Sigmoid colon (tissue), 4 donors: ENCODE results near the gene PTPRN.

ENCODE experiments used
- EP300 ChIP-seq, 4 donors: sonication (generic); formaldehyde crosslinking; IDR thresholded peaks; one replicate each; pipeline ENCODE4 v1.6.1; 2017; ENCODE audit warnings: antibody characterized with exemption in 4 of 4
- POLR2A ChIP-seq, 2 donors: fragments of 450-650 bp; IDR thresholded peaks; one replicate each; pipeline ENCODE4 v1.6.1; 2016; ENCODE audit warnings: antibody characterized with exemption in 2 of 2, mild to moderate bottlenecking in 2 of 2, moderate library complexity in 2 of 2
- TF ChIP-seq, protein P1 (sequence below), 4 experiments: fragments of 450-650 bp in 3 of 4; fragments of 200-600 bp in 1 of 4; IDR thresholded peaks; one replicate each; pipeline ENCODE4 v1.5.1; 2016 to 2019; ENCODE audit warnings: antibody characterized with exemption in 4 of 4, mild to moderate bottlenecking in 3 of 4, moderate library complexity in 2 of 4

DNA sequence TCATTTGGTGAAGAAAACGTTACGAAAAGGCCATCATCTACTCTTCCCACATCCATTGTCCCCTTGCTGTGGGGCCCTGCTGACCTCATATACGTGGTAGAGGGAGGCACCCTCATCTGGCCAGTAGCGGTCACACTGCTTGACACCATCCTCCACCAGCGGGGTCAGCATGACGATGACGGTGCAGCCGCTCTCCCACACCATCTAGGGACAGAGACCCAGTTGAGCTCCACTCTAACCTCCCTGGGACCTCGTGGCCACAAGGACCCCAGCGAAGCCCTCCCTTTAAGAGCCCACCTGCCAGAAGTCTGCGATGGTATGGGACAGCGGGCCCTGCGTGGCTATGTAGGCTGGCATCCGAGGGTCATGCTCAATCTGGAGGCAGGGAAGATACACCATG, 13.1 kb downstream of the PTPRN start:
- TF ChIP-seq, protein P1, sequence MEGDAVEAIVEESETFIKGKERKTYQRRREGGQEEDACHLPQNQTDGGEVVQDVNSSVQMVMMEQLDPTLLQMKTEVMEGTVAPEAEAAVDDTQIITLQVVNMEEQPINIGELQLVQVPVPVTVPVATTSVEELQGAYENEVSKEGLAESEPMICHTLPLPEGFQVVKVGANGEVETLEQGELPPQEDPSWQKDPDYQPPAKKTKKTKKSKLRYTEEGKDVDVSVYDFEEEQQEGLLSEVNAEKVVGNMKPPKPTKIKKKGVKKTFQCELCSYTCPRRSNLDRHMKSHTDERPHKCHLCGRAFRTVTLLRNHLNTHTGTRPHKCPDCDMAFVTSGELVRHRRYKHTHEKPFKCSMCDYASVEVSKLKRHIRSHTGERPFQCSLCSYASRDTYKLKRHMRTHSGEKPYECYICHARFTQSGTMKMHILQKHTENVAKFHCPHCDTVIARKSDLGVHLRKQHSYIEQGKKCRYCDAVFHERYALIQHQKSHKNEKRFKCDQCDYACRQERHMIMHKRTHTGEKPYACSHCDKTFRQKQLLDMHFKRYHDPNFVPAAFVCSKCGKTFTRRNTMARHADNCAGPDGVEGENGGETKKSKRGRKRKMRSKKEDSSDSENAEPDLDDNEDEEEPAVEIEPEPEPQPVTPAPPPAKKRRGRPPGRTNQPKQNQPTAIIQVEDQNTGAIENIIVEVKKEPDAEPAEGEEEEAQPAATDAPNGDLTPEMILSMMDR (IDR thresholded peaks at IDR 0.05), result no peak
- no peak for TF ChIP-seq POLR2A (IDR thresholded peaks at IDR 0.05)
- no peak for TF ChIP-seq EP300 (IDR thresholded peaks at IDR 0.05)
